WTC11 (cell line): ENCODE results near the gene CYP11A1. TPM values are rescaled to one million over a fixed set of nuclear protein-coding genes. Genes with fewer than 3 reads are reported as not detected.

ENCODE experiments used
- ATAC-seq: fragments of 200-7000 bp; cut with Tn5 transposase; 2 replicates; pipeline ENCODE4 v1.10.0; 2021; ENCODE audit warnings: mild to moderate bottlenecking, moderate library complexity
- CTCF ChIA-PET: fragments of 300-600 bp; sonication (Branson Sonifier 250); formaldehyde crosslinking; loops from one replicate; lab custom pipeline; 2021; ENCODE audit warnings: antibody characterized with exemption; lab: Charles Lee
- POLR2A ChIA-PET: fragments of 350-600 bp; sonication (Branson Sonifier 250); formaldehyde crosslinking; loops from one replicate; lab custom pipeline; 2021; ENCODE audit warnings: antibody characterized with exemption; lab: Charles Lee
- DNase-seq: peaks from one replicate; pipeline ENCODE4 v3.0.0; 2021; ENCODE audit warnings: low spot score
- H3K27ac Mint-ChIP-seq: 2 replicates; pipeline ENCODE4 v1.8.0; 2021; ENCODE audit warnings: mixed read lengths
- H3K27me3 Mint-ChIP-seq: 2 replicates; pipeline ENCODE4 v1.8.0; 2021; ENCODE audit warnings: low read depth, mild to moderate bottlenecking, moderate library complexity, mixed read lengths
- H3K36me3 Mint-ChIP-seq: 2 replicates; pipeline ENCODE4 v1.8.0; 2021; ENCODE audit warnings: mixed read lengths
- H3K4me1 Mint-ChIP-seq: 2 replicates; pipeline ENCODE4 v1.8.0; 2022; ENCODE audit warnings: mixed read lengths
- H3K4me3 Mint-ChIP-seq: 2 replicates; pipeline ENCODE4 v1.8.0; 2021; ENCODE audit warnings: mild to moderate bottlenecking, moderate library complexity, mixed read lengths
- H3K9me3 Mint-ChIP-seq: 2 replicates; pipeline ENCODE4 v1.8.0; 2021; ENCODE audit warnings: mixed read lengths
- CREM ChIP-seq: sonication (generic); formaldehyde crosslinking; IDR thresholded peaks from 2 replicates; pipeline ENCODE4 v1.8.1; 2022; ENCODE audit warnings: mild to moderate bottlenecking, missing genetic modification reagents, moderate library complexity
- EMX1 ChIP-seq: fragments of 250-450 bp; sonication (Bioruptor Pico); IDR thresholded peaks from 2 replicates; pipeline ENCODE4 v1.8.0; 2021; ENCODE audit warnings: mild to moderate bottlenecking
- FOXK1 ChIP-seq: sonication (generic); formaldehyde crosslinking; IDR thresholded peaks from 2 replicates; pipeline ENCODE4 v1.8.0; 2022; ENCODE audit warnings: mild to moderate bottlenecking, moderate library complexity, missing genetic modification reagents
- NFE2L1 ChIP-seq: sonication (generic); formaldehyde crosslinking; IDR thresholded peaks from 2 replicates; pipeline ENCODE4 v1.8.1; 2023; ENCODE audit warnings: missing genetic modification reagents
- OVOL2 ChIP-seq: fragments of 250-450 bp; sonication (Bioruptor Pico); IDR thresholded peaks from 2 replicates; pipeline ENCODE4 v1.9.0; 2021; ENCODE audit warnings: mild to moderate bottlenecking, borderline replicate concordance
- PRRX2 ChIP-seq: fragments of 250-450 bp; sonication (Bioruptor Pico); IDR thresholded peaks from 2 replicates; pipeline ENCODE4 v1.8.0; 2021; ENCODE audit warnings: mild to moderate bottlenecking
- SMAD3 ChIP-seq: sonication (generic); formaldehyde crosslinking; IDR thresholded peaks from 2 replicates; pipeline ENCODE4 v1.8.0; 2022; ENCODE audit warnings: missing genetic modification reagents, mild to moderate bottlenecking, borderline replicate concordance
- ZNF219 ChIP-seq: sonication (generic); formaldehyde crosslinking; IDR thresholded peaks from 2 replicates; pipeline ENCODE4 v1.8.0; 2023; ENCODE audit warnings: missing genetic modification reagents, mild to moderate bottlenecking, borderline replicate concordance
- ZNF232 ChIP-seq: sonication (generic); formaldehyde crosslinking; IDR thresholded peaks from 2 replicates; pipeline ENCODE4 v1.8.0; 2022; ENCODE audit warnings: mild to moderate bottlenecking, missing genetic modification reagents
- ZNF317 ChIP-seq: sonication (generic); formaldehyde crosslinking; IDR thresholded peaks from 2 replicates; pipeline ENCODE4 v1.8.1; 2023; ENCODE audit warnings: low read depth, mild to moderate bottlenecking, moderate library complexity, missing genetic modification reagents, borderline replicate concordance
- ZNF423 ChIP-seq: fragments of 250-450 bp; sonication (Bioruptor Pico); IDR thresholded peaks from 2 replicates; pipeline ENCODE4 v2.1.2; 2022; ENCODE audit warnings: mild to moderate bottlenecking, moderate library complexity
- total RNA-seq: library from RNA; stranded (reverse); gene quantifications from 3 replicates; pipeline ENCODE4 v1.2.3, GENCODE V29; 2021
- TF ChIP-seq, protein P1 (sequence below): sonication (generic); formaldehyde crosslinking; IDR thresholded peaks from 2 replicates; pipeline ENCODE4 v1.8.0; 2022; ENCODE audit warnings: mild to moderate bottlenecking, missing genetic modification reagents
- TF ChIP-seq, protein P2 (sequence below): sonication (generic); formaldehyde crosslinking; IDR thresholded peaks from 2 replicates; pipeline ENCODE4 v1.8.1; 2023; ENCODE audit warnings: mild to moderate bottlenecking, missing genetic modification reagents, borderline replicate concordance
- TF ChIP-seq, protein P3 (sequence below): sonication (generic); formaldehyde crosslinking; IDR thresholded peaks from 2 replicates; pipeline ENCODE4 v1.8.1; 2023; ENCODE audit warnings: mild to moderate bottlenecking, missing genetic modification reagents
- TF ChIP-seq, protein P4 (sequence below): fragments of 250-450 bp; sonication (Bioruptor Pico); IDR thresholded peaks from 2 replicates; pipeline ENCODE4 v1.9.0; 2021; ENCODE audit warnings: moderate library complexity, mild to moderate bottlenecking, inconsistent platforms, borderline replicate concordance
- TF ChIP-seq, protein P5 (sequence below): fragments of 200-600 bp; IDR thresholded peaks from 2 replicates; pipeline ENCODE4 v1.8.0; 2022; ENCODE audit warnings: antibody characterized with exemption
- TF ChIP-seq, protein P6 (sequence below): sonication (generic); formaldehyde crosslinking; IDR thresholded peaks from 2 replicates; pipeline ENCODE4 v1.8.1; 2023; ENCODE audit warnings: mild to moderate bottlenecking, missing genetic modification reagents
- TF ChIP-seq, protein P7 (sequence below): sonication (generic); formaldehyde crosslinking; IDR thresholded peaks from 2 replicates; pipeline ENCODE4 v1.8.0; 2022; ENCODE audit warnings: mild to moderate bottlenecking, missing genetic modification reagents
- TF ChIP-seq, protein P8 (sequence below): sonication (generic); formaldehyde crosslinking; IDR thresholded peaks from 2 replicates; pipeline ENCODE4 v1.8.0; 2022; ENCODE audit warnings: mild to moderate bottlenecking, missing genetic modification reagents

Gene CYP11A1
- total RNA-seq, 1 experiment from 2014 or later = 3.4 TPM

DNA sequence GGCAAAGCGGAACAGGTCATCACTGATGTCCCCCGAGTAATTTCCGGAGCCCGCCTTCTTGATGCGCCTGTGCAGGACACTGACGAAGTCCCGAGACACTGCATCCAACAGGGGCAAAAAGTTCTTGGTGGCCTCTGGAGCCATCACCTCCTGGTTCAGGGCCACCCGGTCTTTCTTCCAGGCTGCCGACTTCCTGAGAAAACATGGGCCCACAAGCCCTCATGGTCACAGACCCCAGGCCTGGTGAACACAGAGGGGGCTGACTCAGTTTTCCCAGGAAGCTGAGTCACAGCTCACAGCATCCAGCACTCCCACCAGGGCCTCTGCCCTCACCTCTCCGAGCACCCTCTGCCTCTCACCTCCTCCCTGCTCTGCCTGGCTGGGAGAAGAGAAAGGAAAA is 22.4 kb downstream of the CYP11A1 start:
- Mint-ChIP-seq H3K36me3 (no peaks in the 10 kb centered on the region), H3K4me3 (no peak overlapping the region), H3K27me3 (peaks cover 3% of the 10 kb centered on the region; the same call in 1 of the 2 replicates), H3K4me1 (peaks cover 6% of the 10 kb centered on the region), H3K9me3 (no peaks in the 10 kb centered on the region), H3K27ac (no peak overlapping the region)
- peak; percentile 8 for DNase-seq
- ATAC-seq = no peak
- POLR2A ChIA-PET = no interaction called here
- no peak for TF ChIP-seq PRRX2 (CRISPR knock-in tag)
- no peak for TF ChIP-seq ZNF232 (CRISPR knock-in tag)
- no peak for TF ChIP-seq SMAD3 (CRISPR knock-in tag)
- TF ChIP-seq, protein P1, sequence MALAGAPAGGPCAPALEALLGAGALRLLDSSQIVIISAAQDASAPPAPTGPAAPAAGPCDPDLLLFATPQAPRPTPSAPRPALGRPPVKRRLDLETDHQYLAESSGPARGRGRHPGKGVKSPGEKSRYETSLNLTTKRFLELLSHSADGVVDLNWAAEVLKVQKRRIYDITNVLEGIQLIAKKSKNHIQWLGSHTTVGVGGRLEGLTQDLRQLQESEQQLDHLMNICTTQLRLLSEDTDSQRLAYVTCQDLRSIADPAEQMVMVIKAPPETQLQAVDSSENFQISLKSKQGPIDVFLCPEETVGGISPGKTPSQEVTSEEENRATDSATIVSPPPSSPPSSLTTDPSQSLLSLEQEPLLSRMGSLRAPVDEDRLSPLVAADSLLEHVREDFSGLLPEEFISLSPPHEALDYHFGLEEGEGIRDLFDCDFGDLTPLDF = no peak
- TF ChIP-seq CREM (CRISPR knock-in tag) = no peak
- TF ChIP-seq, protein P2, sequence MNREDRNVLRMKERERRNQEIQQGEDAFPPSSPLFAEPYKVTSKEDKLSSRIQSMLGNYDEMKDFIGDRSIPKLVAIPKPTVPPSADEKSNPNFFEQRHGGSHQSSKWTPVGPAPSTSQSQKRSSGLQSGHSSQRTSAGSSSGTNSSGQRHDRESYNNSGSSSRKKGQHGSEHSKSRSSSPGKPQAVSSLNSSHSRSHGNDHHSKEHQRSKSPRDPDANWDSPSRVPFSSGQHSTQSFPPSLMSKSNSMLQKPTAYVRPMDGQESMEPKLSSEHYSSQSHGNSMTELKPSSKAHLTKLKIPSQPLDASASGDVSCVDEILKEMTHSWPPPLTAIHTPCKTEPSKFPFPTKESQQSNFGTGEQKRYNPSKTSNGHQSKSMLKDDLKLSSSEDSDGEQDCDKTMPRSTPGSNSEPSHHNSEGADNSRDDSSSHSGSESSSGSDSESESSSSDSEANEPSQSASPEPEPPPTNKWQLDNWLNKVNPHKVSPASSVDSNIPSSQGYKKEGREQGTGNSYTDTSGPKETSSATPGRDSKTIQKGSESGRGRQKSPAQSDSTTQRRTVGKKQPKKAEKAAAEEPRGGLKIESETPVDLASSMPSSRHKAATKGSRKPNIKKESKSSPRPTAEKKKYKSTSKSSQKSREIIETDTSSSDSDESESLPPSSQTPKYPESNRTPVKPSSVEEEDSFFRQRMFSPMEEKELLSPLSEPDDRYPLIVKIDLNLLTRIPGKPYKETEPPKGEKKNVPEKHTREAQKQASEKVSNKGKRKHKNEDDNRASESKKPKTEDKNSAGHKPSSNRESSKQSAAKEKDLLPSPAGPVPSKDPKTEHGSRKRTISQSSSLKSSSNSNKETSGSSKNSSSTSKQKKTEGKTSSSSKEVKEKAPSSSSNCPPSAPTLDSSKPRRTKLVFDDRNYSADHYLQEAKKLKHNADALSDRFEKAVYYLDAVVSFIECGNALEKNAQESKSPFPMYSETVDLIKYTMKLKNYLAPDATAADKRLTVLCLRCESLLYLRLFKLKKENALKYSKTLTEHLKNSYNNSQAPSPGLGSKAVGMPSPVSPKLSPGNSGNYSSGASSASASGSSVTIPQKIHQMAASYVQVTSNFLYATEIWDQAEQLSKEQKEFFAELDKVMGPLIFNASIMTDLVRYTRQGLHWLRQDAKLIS (CRISPR knock-in tag) = no peak
- no peak for TF ChIP-seq FOXK1 (CRISPR knock-in tag)
- TF ChIP-seq OVOL2 (CRISPR knock-in tag) = no peak
- no peak for TF ChIP-seq ZNF219 (CRISPR knock-in tag)
- TF ChIP-seq ZNF317 (CRISPR knock-in tag) = no peak
- TF ChIP-seq, protein P3, sequence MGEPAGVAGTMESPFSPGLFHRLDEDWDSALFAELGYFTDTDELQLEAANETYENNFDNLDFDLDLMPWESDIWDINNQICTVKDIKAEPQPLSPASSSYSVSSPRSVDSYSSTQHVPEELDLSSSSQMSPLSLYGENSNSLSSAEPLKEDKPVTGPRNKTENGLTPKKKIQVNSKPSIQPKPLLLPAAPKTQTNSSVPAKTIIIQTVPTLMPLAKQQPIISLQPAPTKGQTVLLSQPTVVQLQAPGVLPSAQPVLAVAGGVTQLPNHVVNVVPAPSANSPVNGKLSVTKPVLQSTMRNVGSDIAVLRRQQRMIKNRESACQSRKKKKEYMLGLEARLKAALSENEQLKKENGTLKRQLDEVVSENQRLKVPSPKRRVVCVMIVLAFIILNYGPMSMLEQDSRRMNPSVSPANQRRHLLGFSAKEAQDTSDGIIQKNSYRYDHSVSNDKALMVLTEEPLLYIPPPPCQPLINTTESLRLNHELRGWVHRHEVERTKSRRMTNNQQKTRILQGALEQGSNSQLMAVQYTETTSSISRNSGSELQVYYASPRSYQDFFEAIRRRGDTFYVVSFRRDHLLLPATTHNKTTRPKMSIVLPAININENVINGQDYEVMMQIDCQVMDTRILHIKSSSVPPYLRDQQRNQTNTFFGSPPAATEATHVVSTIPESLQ (CRISPR knock-in tag) = no peak
- no peak for TF ChIP-seq NFE2L1
- TF ChIP-seq, protein P4, sequence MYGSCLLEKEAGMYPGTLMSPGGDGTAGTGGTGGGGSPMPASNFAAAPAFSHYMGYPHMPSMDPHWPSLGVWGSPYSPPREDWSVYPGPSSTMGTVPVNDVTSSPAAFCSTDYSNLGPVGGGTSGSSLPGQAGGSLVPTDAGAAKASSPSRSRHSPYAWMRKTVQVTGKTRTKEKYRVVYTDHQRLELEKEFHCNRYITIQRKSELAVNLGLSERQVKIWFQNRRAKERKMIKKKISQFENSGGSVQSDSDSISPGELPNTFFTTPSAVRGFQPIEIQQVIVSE (CRISPR knock-in tag) = no peak
- TF ChIP-seq, protein P5, sequence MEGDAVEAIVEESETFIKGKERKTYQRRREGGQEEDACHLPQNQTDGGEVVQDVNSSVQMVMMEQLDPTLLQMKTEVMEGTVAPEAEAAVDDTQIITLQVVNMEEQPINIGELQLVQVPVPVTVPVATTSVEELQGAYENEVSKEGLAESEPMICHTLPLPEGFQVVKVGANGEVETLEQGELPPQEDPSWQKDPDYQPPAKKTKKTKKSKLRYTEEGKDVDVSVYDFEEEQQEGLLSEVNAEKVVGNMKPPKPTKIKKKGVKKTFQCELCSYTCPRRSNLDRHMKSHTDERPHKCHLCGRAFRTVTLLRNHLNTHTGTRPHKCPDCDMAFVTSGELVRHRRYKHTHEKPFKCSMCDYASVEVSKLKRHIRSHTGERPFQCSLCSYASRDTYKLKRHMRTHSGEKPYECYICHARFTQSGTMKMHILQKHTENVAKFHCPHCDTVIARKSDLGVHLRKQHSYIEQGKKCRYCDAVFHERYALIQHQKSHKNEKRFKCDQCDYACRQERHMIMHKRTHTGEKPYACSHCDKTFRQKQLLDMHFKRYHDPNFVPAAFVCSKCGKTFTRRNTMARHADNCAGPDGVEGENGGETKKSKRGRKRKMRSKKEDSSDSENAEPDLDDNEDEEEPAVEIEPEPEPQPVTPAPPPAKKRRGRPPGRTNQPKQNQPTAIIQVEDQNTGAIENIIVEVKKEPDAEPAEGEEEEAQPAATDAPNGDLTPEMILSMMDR = no peak
- TF ChIP-seq, protein P6, sequence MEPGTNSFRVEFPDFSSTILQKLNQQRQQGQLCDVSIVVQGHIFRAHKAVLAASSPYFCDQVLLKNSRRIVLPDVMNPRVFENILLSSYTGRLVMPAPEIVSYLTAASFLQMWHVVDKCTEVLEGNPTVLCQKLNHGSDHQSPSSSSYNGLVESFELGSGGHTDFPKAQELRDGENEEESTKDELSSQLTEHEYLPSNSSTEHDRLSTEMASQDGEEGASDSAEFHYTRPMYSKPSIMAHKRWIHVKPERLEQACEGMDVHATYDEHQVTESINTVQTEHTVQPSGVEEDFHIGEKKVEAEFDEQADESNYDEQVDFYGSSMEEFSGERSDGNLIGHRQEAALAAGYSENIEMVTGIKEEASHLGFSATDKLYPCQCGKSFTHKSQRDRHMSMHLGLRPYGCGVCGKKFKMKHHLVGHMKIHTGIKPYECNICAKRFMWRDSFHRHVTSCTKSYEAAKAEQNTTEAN (CRISPR knock-in tag) = no peak
- TF ChIP-seq, protein P7, sequence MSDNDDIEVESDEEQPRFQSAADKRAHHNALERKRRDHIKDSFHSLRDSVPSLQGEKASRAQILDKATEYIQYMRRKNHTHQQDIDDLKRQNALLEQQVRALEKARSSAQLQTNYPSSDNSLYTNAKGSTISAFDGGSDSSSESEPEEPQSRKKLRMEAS (CRISPR knock-in tag) = no peak
- no peak for TF ChIP-seq EMX1 (CRISPR knock-in tag)
- TF ChIP-seq, protein P8, sequence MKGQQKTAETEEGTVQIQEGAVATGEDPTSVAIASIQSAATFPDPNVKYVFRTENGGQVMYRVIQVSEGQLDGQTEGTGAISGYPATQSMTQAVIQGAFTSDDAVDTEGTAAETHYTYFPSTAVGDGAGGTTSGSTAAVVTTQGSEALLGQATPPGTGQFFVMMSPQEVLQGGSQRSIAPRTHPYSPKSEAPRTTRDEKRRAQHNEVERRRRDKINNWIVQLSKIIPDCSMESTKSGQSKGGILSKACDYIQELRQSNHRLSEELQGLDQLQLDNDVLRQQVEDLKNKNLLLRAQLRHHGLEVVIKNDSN = no peak
- no peak for TF ChIP-seq ZNF423 (CRISPR knock-in tag)
- TF ChIP-seq, all 79 proteins: peak for 0
- CTCF ChIA-PET = interaction anchor here (1.2 kb wide), 1 partner anchor 24 kb away, joined by 3 read pairs; no protein-coding TSS in a partner anchor
